ENCODE results near the gene MAP2. TPM values are rescaled to one million over a fixed set of nuclear protein-coding genes. Genes with fewer than 3 reads are reported as not detected.

Gene MAP2
- total RNA-seq, 1 experiment from 2014 or later: 7.4 TPM

GRCh38 chr2:209525834-209526281 is 102.0 kb downstream of the MAP2 start (continued):
- no peak for TF ChIP-seq ZBTB33 (IDR thresholded peaks at IDR 0.05; ENCODE audit: extremely low read depth, insufficient replicate concordance, low read length)
- no peak for TF ChIP-seq EZH2phosphoT487 (IDR thresholded peaks at IDR 0.05; ENCODE audit: borderline replicate concordance)

- Histone ChIP-seq H3K36me3 (ENCODE audit: control insufficient read depth in 1 of 2, insufficient read depth in 2 of 2, low read length in 2 of 2) (no peaks in the 10 kb centered on the region), H3K9ac (ENCODE audit: low read length) (no peak overlapping the region), H3K79me2 (ENCODE audit: insufficient read depth, low read length) (no peaks in the 10 kb centered on the region), H3K9me3 (ENCODE audit: control insufficient read depth in 1 of 2, insufficient read depth in 1 of 2, low read depth in 1 of 2, low read length in 2 of 2) (no peaks in the 10 kb centered on the region), H3K4me3 (replicated peaks in 1 of 2; ENCODE audit: low read depth in 1 of 2, low read length in 2 of 2) (no peak overlapping the region), H2AFZ (ENCODE audit: low read depth, low read length, poor library complexity, severe bottlenecking) (no peak overlapping the region), H3K4me1 (ENCODE audit: control insufficient read depth in 1 of 2, insufficient read depth in 2 of 2, low read length in 2 of 2) (peaks cover 5 to 8% of the 10 kb centered on the region in 2 experiments; a peak in 2 of 4 replicates), H4K20me1 (ENCODE audit: insufficient read depth) (no peaks in the 10 kb centered on the region), H3K27ac (ENCODE audit: low read depth, low read length) (no peak overlapping the region), H3K4me2 (ENCODE audit: low read length) (no peak overlapping the region), H3K27me3 (ENCODE audit: insufficient read depth, low read length) (no peaks in the 10 kb centered on the region), H3K9me2 (ENCODE audit: insufficient read depth) (no peaks in the 10 kb centered on the region)
- DNase-seq (ENCODE audit: low read depth, low spot score): no peak
- ChIA-PET RAD21 (ENCODE audit: low non-redundant PET in 1 of 2, low total read pairs in 2 of 2, uncharacterized antibody in 2 of 2, unreplicated experiment in 2 of 2) (no interaction called here), CTCF (interaction anchor here (0.8 kb wide), 1 partner anchor 192 kb away, joined by 4 read pairs; no protein-coding TSS in a partner anchor), POLR2A (interaction anchor here (0.7 kb wide), 1 partner anchor 10 kb away, joined by 3 read pairs; no protein-coding TSS in a partner anchor)
- no TSS peak for BruUV-seq (replicated peaks)
- no peak for ATAC-seq
- intact Hi-C loops (cut with micrococcal nuclease): no loop called here
- TF ChIP-seq ZFX (IDR thresholded peaks at IDR 0.05) (no peak), ELF1 (IDR thresholded peaks at IDR 0.05; ENCODE audit: borderline replicate concordance, low read depth) (no peak), CEBPB (IDR thresholded peaks at IDR 0.05; ENCODE audit: low read depth) (no peak), REST (IDR thresholded peaks at IDR 0.05; ENCODE audit: low read depth) (no peak), ZBTB33 (IDR thresholded peaks at IDR 0.05; ENCODE audit: extremely low read depth, insufficient replicate concordance, low read length) (no peak), ATF3 (IDR thresholded peaks at IDR 0.05) (no peak), EZH2phosphoT487 (IDR thresholded peaks at IDR 0.05; ENCODE audit: borderline replicate concordance) (no peak), FOSL1 (IDR thresholded peaks at IDR 0.05; ENCODE audit: low read depth) (no peak), POLR2A (IDR thresholded peaks at IDR 0.05; ENCODE audit: borderline replicate concordance, extremely low read depth, insufficient read depth, insufficient read length) (no peak), EZH2 (IDR thresholded peaks at IDR 0.05) (no peak), JUND (IDR thresholded peaks at IDR 0.05) (no peak), MAX (IDR thresholded peaks at IDR 0.05) (no peak), CTCF (IDR thresholded peaks at IDR 0.05 in 2 of 3, conservative IDR thresholded peaks at IDR 0.05 in 1 of 3; ENCODE audit: borderline replicate concordance in 1 of 3, insufficient read depth in 1 of 3, low read depth in 2 of 3, low read length in 2 of 3) (no peak), SIN3A (IDR thresholded peaks at IDR 0.05; ENCODE audit: low read depth) (no peak), CBX3 (IDR thresholded peaks at IDR 0.05; ENCODE audit: low read depth) (no peak), SP1 (IDR thresholded peaks at IDR 0.05; ENCODE audit: low read depth) (no peak)
Measured at GRCh38 chr2:209526561-209526960, 102.7 kb downstream of the MAP2 start.
